T-helper 1 cell treated with Interleukin-12 subunit alpha and Interleukin-12 subunit beta and Interleukin-4 antibody, amounts not matched to agents 30 μg/mL and 1 μg/mL, for 36 hours (primary cell): ENCODE data around the gene EIF4A3.

Experiments
- H3K27ac Mint-ChIP-seq: one replicate; pipeline ENCODE4 v1.8.0; 2021; ENCODE audit warnings: mild to moderate bottlenecking, mixed read lengths
- H3K27me3 Mint-ChIP-seq: one replicate; pipeline ENCODE4 v1.8.0; 2021; ENCODE audit warnings: low read depth, mixed read lengths
- H3K36me3 Mint-ChIP-seq: one replicate; pipeline ENCODE4 v1.8.0; 2021; ENCODE audit warnings: low read depth, mixed read lengths
- H3K4me1 Mint-ChIP-seq: one replicate; pipeline ENCODE4 v1.8.0; 2021; ENCODE audit warnings: low read depth, mixed read lengths
- H3K4me3 Mint-ChIP-seq: one replicate; pipeline ENCODE4 v1.8.0; 2021; ENCODE audit warnings: mild to moderate bottlenecking, moderate library complexity, mixed read lengths
- H3K9me3 Mint-ChIP-seq: one replicate; pipeline ENCODE4 v1.8.0; 2021; ENCODE audit warnings: mixed read lengths

EIF4A3 gene

DNA sequence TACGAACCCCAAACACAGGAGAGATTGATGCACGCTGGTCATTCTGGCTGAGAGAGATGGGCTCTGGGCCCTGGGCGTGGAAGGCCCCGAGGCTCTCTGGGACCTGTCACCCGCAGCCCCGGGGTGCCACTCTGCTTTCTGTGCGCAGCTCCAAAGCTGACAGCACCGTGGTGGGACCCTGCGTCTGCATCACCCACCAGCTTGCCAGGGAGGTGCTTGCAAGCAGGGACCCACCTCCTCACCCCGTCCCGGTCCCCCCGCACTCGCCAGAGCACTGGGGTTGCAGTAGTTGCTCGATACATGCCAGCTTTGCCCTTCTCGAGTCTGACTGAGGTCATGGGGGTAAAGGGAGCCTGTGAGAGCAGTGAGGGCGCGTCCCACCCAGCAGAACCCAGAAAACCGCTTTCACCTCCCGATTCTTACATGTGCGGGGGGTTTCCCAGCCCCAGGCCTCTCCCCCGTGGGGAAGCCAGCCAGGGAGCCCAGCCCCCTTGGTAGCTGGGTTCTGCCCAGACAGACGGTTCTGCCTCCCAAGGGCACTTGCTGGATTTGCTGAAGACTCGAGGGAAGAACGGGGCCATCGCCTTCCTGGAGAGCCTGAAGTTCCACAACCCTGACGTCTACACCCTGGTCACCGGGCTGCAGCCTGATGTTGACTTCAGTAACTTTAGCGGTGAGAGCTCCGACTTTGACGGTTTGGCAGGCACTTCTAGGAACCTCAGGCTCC is 35.4 kb upstream of the EIF4A3 start:
- H3K4me3 Mint-ChIP-seq: no peak overlapping the region
- no peak overlapping the region for H3K27ac Mint-ChIP-seq
- H3K27me3 Mint-ChIP-seq: no peaks in the 10 kb centered on the region
- H3K4me1 Mint-ChIP-seq: no peaks in the 10 kb centered on the region
- H3K9me3 Mint-ChIP-seq: no peaks in the 10 kb centered on the region
- no peaks in the 10 kb centered on the region for H3K36me3 Mint-ChIP-seq

DNA sequence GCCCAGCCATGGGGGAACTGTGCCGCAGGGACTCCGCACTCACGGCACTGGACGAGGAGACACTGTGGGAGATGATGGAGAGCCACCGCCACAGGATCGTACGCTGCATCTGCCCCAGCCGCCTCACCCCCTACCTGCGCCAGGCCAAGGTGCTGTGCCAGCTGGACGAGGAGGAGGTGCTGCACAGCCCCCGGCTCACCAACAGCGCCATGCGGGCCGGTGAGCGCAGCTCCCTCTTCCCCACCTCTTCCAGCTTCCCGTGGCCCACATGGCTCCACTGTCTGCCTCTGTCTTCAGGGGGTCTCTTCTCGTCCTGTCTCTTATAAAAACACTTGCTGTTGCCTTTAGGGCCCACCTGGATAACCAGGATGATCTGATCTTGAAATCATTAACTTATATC is 34.5 kb upstream of the EIF4A3 start:
- no peaks in the 10 kb centered on the region for H3K4me1 Mint-ChIP-seq
- no peak overlapping the region for H3K4me3 Mint-ChIP-seq
- no peaks in the 10 kb centered on the region for H3K9me3 Mint-ChIP-seq

GRCh38 chr17:80180192-80180591 is 33.3 kb upstream of the EIF4A3 start:
- H3K9me3 Mint-ChIP-seq: no peaks in the 10 kb centered on the region
- no peaks in the 10 kb centered on the region for H3K27me3 Mint-ChIP-seq
- no peaks in the 10 kb centered on the region for H3K36me3 Mint-ChIP-seq
- H3K4me3 Mint-ChIP-seq: no peak overlapping the region
- H3K4me1 Mint-ChIP-seq: no peaks in the 10 kb centered on the region
- no peak overlapping the region for H3K27ac Mint-ChIP-seq

More for the DNA sequence above, 34.5 kb upstream of the EIF4A3 start:
- H3K27ac Mint-ChIP-seq: no peak overlapping the region
- no peaks in the 10 kb centered on the region for H3K36me3 Mint-ChIP-seq
- H3K27me3 Mint-ChIP-seq: no peaks in the 10 kb centered on the region

DNA sequence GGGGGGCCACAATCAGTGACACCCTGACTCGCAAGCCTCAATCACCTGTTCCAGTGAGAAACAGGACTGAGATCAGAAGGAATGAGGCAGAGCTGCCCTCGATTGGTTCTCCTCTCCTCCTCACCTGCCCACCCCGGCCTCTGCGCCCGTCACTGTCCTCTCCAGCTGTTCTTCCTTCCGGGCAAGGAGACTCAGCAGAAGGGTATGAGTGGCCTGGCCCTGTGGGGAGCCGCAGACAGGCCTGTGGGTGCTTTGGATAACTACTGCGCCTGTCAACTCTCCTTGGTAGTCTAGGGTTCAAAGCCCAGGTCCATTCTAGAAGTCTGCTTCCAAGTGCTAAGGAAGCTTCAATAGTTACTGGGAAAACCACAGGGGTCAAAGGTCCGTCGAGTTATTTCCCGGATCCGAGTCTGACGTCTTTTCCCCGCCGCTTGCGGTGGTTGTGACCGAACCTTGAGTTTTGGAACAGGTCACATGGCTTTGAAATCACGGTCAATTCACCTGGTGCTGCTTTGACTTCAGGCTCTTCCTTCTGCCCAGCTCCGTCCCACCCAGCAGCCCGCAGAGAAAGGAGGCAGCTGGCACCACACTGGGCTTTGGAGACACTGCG is 31.2 kb upstream of the EIF4A3 start:
- Mint-ChIP-seq H3K27me3 (no peaks in the 10 kb centered on the region), H3K4me3 (no peak overlapping the region), H3K36me3 (no peaks in the 10 kb centered on the region)

DNA sequence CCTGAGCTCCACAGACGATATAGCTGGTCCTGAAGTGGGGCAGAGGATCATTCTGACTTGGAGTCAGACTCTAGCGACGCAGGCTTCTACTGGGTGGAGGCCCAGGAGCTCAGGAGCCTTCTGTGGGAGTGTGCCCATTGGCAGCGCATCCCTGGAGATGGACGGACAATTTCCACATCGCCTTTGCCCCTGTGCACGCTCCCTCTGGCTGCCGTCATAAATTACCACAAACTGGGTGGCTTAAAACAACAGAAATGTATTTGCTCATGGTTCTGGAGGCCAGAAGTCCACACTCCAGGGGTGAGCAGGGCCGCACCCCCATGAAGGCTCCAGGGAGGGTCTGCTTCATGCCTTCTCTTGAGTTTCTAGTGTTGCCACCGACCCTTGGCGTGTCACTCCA is 29.8 kb upstream of the EIF4A3 start:
- no peaks in the 10 kb centered on the region for H3K36me3 Mint-ChIP-seq
- H3K27ac Mint-ChIP-seq: no peak overlapping the region
- peaks cover 4% of the 10 kb centered on the region for H3K27me3 Mint-ChIP-seq
- no peaks in the 10 kb centered on the region for H3K4me1 Mint-ChIP-seq
- no peaks in the 10 kb centered on the region for H3K9me3 Mint-ChIP-seq
- no peak overlapping the region for H3K4me3 Mint-ChIP-seq

More for the DNA sequence above, 31.2 kb upstream of the EIF4A3 start:
- H3K27ac Mint-ChIP-seq: no peak overlapping the region
- H3K4me1 Mint-ChIP-seq: no peaks in the 10 kb centered on the region
- H3K9me3 Mint-ChIP-seq: no peaks in the 10 kb centered on the region

DNA sequence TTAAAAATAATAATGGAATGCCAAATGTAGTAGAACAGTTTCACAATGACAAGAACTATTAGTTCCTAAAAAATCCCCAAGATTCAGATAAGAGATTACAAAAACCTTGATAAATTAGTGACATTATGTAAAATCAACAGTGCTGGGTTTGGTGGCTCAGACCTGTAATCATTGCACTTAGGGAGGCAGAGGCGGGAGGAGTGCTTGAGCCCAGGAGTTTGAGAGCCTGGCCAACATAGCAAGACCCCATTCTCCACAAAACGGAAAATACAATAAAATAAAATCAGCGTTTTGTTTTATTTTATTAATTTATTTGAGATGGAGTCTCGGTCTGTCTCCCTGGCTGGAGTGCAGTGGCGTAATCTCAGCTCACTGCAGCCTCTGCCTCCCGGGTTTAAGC is 27.0 kb upstream of the EIF4A3 start:
- H3K9me3 Mint-ChIP-seq: no peaks in the 10 kb centered on the region
- no peaks in the 10 kb centered on the region for H3K36me3 Mint-ChIP-seq
- H3K27ac Mint-ChIP-seq: no peak overlapping the region
- H3K27me3 Mint-ChIP-seq: peaks cover 9% of the 10 kb centered on the region
- H3K4me3 Mint-ChIP-seq: no peak overlapping the region
- H3K4me1 Mint-ChIP-seq: no peaks in the 10 kb centered on the region

DNA sequence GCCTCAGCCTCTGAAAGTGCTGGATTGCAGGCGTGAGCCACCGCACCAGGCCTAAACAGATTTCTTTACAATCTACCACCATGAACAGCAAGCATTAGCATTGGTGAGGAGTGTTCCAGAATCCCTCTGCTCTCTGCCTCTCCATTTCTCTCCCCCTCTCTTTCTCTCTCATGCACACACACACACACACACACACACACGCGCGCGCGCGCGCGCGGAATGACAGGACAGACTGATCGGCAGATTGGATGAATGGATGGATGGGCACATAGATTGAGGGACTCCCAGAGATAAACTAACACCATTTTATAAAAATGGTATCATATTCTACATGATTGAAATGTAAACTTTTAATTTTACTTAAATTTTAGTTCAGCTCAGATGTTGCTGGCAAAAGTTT is 26.2 kb upstream of the EIF4A3 start:
- no peak overlapping the region for H3K27ac Mint-ChIP-seq
- H3K9me3 Mint-ChIP-seq: no peaks in the 10 kb centered on the region
- no peaks in the 10 kb centered on the region for H3K36me3 Mint-ChIP-seq
- peaks cover 11% of the 10 kb centered on the region for H3K27me3 Mint-ChIP-seq
- no peaks in the 10 kb centered on the region for H3K4me1 Mint-ChIP-seq
- no peak overlapping the region for H3K4me3 Mint-ChIP-seq

- Mint-ChIP-seq H3K4me1 (no peaks in the 10 kb centered on the region), H3K36me3 (no peaks in the 10 kb centered on the region), H3K27ac (no peak overlapping the region), H3K27me3 (peaks cover 12% of the 10 kb centered on the region), H3K9me3 (no peaks in the 10 kb centered on the region), H3K4me3 (no peak overlapping the region)
These were observed 24.8 kb upstream of the EIF4A3 start for GRCh38 chr17:80171681-80172080.

DNA sequence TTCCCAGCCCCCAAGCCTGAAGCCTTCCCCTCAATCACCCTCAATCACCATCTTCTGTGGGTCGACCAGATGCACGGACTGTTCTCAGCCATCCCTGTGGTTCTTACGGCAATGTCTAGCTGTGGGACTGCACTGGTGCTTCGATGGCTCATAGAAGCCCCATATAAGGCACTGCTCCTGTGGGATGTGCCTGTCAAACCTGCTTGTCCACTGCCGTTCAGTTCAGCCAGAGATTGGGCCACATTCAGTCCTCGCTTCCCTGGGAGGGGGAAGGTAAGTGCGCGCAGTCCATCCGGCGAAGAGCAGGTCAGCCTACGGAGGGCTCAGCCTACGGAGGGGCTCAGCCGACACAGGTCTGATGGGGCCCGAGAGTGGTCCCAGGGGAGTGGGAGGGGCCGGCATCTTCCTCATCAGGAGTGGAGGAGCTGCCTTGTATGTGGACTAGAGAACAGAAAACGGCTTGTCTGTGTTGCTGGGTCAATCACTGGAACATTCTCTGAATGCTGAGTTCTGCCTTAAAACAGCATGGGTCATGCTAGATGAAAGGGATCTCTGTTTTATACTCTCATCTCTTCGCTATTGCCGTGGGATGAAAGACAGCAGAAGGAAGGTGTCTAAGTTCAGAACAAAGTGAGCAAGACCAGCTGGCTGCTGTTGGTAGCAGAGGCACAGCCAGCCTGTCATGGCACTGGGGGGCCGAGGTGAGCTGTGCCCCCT is 23.0 kb upstream of the EIF4A3 start, which contains the start of gene CARD14:
Gene CARD14 (plus strand): TSS at position 247 of the 717 bp plus-strand sequence. CDS start 11,409 bp downstream, outside the sequence.
- Mint-ChIP-seq H3K36me3 (no peaks in the 10 kb centered on the region), H3K27ac (no peak within 1 kb of the TSS), H3K4me3 (no peak within 1 kb of the TSS), H3K4me1 (no peaks in the 10 kb centered on the region), H3K9me3 (no peaks in the 10 kb centered on the region), H3K27me3 (peaks cover 12% of the 10 kb centered on the region)

DNA sequence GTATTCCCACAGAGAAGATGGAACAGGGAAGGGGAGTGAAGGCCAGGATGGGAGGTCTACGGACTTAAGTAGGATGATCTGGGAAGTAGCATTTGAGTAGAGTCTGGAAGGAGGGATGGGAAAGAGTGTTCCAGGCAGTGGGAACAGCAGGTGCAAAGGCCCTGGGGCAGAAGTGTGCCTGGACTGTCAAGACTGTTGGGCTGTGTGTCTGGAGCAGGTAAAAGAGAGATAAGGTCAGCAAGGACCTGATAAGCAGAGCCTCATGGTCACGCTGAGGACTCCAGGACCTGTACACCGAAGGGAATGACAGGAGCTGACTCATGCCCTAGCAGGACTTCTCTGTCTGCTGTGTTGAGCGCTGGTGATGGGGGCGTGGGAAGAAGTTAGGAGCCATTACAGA is 22.2 kb upstream of the EIF4A3 start:
- Mint-ChIP-seq H3K27ac (no peak overlapping the region), H3K4me3 (no peak overlapping the region), H3K9me3 (no peaks in the 10 kb centered on the region), H3K27me3 (peaks cover 12% of the 10 kb centered on the region), H3K4me1 (no peaks in the 10 kb centered on the region), H3K36me3 (no peaks in the 10 kb centered on the region)

DNA sequence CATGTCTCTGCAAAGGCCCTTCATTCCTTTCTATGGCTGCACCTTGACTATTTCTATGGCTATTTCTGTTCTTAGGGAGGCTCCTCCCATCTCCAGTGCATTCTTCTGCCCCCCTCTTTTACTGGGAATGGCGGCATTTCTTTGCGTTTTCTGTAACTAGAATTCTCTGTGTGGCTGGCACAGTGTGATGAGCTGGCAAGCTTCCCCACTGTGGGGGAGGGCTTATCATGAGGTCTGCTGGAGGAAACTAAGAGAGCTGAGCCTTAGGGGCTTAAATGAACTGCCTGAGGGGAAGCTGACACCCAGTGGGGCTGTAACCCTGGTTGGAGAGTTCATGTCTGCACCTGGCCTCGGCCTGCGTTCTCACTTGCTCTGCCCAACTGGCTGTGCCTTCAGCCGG is 21.4 kb upstream of the EIF4A3 start:
- no peak overlapping the region for H3K4me3 Mint-ChIP-seq
- H3K27me3 Mint-ChIP-seq: peaks cover 12% of the 10 kb centered on the region
- H3K4me1 Mint-ChIP-seq: no peaks in the 10 kb centered on the region
- no peaks in the 10 kb centered on the region for H3K9me3 Mint-ChIP-seq
- H3K36me3 Mint-ChIP-seq: no peaks in the 10 kb centered on the region
- H3K27ac Mint-ChIP-seq: no peak overlapping the region

GRCh38 chr17:80166446-80166845 is 19.5 kb upstream of the EIF4A3 start:
- Mint-ChIP-seq H3K9me3 (no peaks in the 10 kb centered on the region), H3K36me3 (no peaks in the 10 kb centered on the region), H3K4me1 (no peaks in the 10 kb centered on the region), H3K27me3 (peaks cover 13% of the 10 kb centered on the region), H3K4me3 (no peak overlapping the region), H3K27ac (no peak overlapping the region)

DNA sequence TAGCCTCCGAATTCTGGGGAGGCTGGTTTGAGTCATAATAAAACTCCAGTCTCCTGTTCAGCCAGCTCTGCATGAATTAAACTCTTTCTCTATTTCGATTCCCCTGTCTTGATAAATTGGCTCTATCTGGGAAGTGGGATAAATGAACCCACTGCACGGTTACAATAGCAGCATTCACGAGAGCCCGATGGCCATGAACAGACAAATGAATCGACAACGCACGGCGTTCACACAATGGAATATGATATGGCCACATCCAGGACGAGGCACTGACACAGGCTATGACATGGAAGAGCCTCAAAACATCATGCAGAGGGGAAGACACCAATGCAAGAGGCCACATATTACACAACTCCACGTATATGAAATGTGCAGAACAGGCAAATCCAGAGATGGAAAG is 17.3 kb upstream of the EIF4A3 start:
- Mint-ChIP-seq H3K4me1 (no peaks in the 10 kb centered on the region), H3K4me3 (no peak overlapping the region), H3K9me3 (no peaks in the 10 kb centered on the region), H3K27ac (no peak overlapping the region), H3K27me3 (peaks cover 25% of the 10 kb centered on the region), H3K36me3 (no peaks in the 10 kb centered on the region)

- Mint-ChIP-seq H3K27ac (no peak overlapping the region), H3K4me1 (no peaks in the 10 kb centered on the region), H3K4me3 (no peak overlapping the region), H3K36me3 (no peaks in the 10 kb centered on the region), H3K9me3 (no peaks in the 10 kb centered on the region), H3K27me3 (peaks cover 29% of the 10 kb centered on the region)
These were observed 16.4 kb upstream of the EIF4A3 start for GRCh38 chr17:80163336-80163735.

GRCh38 chr17:80160536-80160935 is 13.6 kb upstream of the EIF4A3 start:
- Mint-ChIP-seq H3K4me1 (no peaks in the 10 kb centered on the region), H3K9me3 (peaks cover 6% of the 10 kb centered on the region), H3K4me3 (no peak overlapping the region), H3K36me3 (no peaks in the 10 kb centered on the region), H3K27me3 (peaks cover 31% of the 10 kb centered on the region), H3K27ac (no peak overlapping the region)
